SJCRH30 (cell line): ENCODE results near the gene ZNF175. TPM values are rescaled to one million over a fixed set of nuclear protein-coding genes. Genes with fewer than 3 reads are reported as not detected.
"Not testable (repeated sequence)": the region's sequence is repeated elsewhere in the genome, so short reads cannot be mapped to it uniquely, and the experiment has no call there.

ENCODE experiments used
- DNase-seq, 2 experiments: peaks; one replicate each; pipeline ENCODE4 v3.0.0-alpha.2; 2015 to 2020
- H3K27ac ChIP-seq: fragments of 250-450 bp; sonication (Bioruptor Pico); 2 replicates; pipeline ENCODE4 v1.5.1; 2020; ENCODE audit warnings: mild to moderate bottlenecking, moderate library complexity
- H3K27me3 ChIP-seq: fragments of 250-450 bp; sonication (Bioruptor Pico); 2 replicates; pipeline ENCODE4 v1.5.1; 2020; ENCODE audit warnings: mild to moderate bottlenecking, moderate library complexity
- H3K36me3 ChIP-seq: fragments of 250-450 bp; sonication (Bioruptor Pico); 2 replicates; pipeline ENCODE4 v1.5.1; 2020; ENCODE audit warnings: mild to moderate bottlenecking, moderate library complexity
- H3K4me1 ChIP-seq: fragments of 250-450 bp; sonication (Bioruptor Pico); 2 replicates; pipeline ENCODE4 v1.5.1; 2020; ENCODE audit warnings: mild to moderate bottlenecking, moderate library complexity
- H3K4me3 ChIP-seq: fragments of 250-450 bp; sonication (Bioruptor Pico); 2 replicates; pipeline ENCODE4 v1.5.1; 2020; ENCODE audit warnings: mild to moderate bottlenecking, moderate library complexity
- H3K9me3 ChIP-seq: fragments of 250-450 bp; sonication (Bioruptor Pico); replicated peaks from 2 replicates; pipeline ENCODE4 v1.5.1; 2020; ENCODE audit warnings: mild to moderate bottlenecking, moderate library complexity
- total RNA-seq: library from RNA; depleted of rRNA; stranded (reverse); fragments of >200 nt; shearing (Covaris generic); gene quantifications from 2 replicates; pipeline ENCODE4 v1.2.3, GENCODE V29; 2014; rRNA removed

The ZNF175 gene
- total RNA-seq, 1 experiment from 2014 or later, result 4.7 TPM

DNA sequence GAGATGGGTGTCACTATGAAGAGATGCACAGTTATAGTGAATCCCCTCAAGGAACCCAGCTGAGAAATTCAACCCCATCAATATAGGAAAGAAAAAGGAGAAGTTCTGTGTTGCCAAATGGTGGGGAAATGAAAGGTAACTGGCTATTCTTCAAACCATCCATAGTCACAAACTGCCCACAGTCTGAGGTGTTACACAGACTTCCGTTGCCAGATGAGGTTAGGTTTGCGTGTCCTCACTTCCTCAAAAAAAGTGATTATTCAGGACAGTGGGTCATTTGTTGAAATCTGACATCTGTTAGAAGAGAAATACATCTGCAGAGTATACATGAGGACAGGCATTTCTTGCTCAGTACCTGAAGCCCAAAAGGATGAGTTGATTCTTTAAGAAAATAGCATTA, 50.1 kb downstream of the ZNF175 start:
- Histone ChIP-seq H3K9me3 (no peaks in the 10 kb centered on the region), H3K27ac (no peak overlapping the region), H3K4me3 (no peak overlapping the region), H3K27me3 (no peaks in the 10 kb centered on the region), H3K36me3 (no peaks in the 10 kb centered on the region), H3K4me1 (no peaks in the 10 kb centered on the region)
- DNase-seq, result no peak

DNA sequence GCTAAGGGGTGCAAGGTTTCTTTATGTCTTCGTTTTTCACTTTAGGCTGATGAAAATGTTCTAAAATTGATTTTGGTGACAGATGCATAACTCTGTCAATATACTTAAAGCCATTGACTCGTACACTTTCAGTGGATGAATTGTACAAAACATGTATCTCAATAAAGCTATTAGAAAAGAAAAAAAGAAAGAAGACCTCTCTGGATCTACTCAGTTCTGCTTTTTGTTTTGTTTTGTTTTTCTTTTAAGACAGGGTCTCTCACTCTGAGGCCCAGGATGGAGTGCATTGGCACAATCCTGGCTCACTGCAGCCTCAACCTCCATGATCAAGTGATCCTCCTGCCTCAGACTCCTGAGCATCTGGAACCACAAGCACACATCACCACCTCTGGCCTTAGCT, 55.6 kb downstream of the ZNF175 start:
- no peak for DNase-seq
- H3K4me3 ChIP-seq, result no peak overlapping the region
- no peaks in the 10 kb centered on the region for H3K9me3 ChIP-seq
- no peaks in the 10 kb centered on the region for H3K4me1 ChIP-seq
- H3K36me3 ChIP-seq, result no peaks in the 10 kb centered on the region
- no peak overlapping the region for H3K27ac ChIP-seq
- peaks cover 3% of the 10 kb centered on the region; the same call in 1 of the 2 replicates for H3K27me3 ChIP-seq

DNA sequence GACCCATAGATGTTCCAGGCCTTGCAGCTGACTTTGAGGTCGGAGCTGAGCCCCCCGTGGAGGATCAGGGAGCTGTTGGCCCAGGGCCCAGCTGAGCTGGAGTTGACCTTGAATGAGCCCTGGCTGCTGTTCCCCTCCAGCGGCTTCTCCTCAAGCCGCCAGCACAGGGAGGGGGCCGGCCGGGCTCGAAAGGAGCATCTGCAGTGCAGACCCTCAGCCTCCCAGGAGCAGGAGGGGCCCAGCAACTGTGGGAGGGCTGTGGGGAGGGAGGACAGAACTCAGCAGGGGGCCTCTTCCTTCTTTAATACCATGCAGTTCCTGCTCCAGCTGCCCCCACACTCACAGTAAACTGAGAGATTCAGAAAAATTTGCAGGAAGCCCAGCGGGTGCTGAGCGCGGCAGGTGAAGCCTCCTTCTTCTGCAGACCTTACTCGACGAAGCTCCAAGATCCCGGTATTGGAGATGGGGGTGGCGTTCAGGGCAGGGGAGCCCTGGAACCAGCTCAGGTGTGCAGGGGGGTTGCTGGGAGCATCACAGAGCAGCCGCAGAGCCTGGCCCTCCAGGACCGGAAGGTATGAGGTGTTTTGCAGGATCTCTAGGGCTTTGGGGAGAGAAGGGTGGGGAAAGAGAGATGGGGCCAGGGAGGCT, 56.5 kb downstream of the ZNF175 start:
- no peak overlapping the region for H3K4me3 ChIP-seq
- H3K27me3 ChIP-seq, result peaks cover 3% of the 10 kb centered on the region; the same call in 1 of the 2 replicates
- H3K4me1 ChIP-seq, result no peaks in the 10 kb centered on the region
- DNase-seq, result no peak
- H3K27ac ChIP-seq, result no peak overlapping the region
- H3K9me3 ChIP-seq, result no peaks in the 10 kb centered on the region
- no peaks in the 10 kb centered on the region for H3K36me3 ChIP-seq

DNA sequence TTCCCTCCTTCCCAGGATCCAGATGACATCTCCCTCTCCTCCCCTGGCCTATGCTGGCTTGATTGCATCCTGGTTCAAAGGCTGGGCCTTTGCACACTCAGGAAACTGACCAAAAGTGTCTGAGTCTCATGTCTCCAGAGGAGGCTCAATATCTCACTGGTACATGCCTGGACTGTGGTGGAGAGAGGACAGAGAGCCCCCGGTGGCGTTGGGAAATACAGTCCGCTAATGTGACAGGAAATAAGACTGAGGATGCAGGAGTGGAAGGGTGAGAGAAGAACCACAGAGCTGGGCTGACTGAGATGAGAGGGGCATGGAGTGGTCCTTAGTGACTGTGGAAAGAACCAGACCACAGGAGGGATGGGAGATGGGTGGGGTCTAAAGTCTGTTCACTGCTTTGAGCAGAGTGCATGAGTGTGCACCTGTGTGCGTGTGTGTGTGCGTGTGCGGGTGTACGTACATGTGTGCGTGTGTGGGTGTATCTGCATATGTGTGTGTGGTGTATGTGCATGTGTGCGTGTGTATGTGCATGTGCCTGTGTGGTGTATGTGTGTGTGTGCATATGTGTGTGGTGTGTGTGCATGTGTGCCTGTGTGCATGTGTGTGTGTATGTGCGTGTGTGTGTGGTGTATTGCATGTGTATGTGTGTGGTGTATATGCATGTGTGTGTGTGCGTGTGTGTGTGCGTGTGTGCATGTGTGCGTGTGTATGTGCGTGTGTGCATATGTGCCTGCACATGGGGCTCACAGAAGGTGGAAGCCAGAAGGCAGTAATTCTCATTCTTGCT, 57.3 kb downstream of the ZNF175 start:
- Histone ChIP-seq H3K9me3 (no peaks in the 10 kb centered on the region), H3K36me3 (no peaks in the 10 kb centered on the region), H3K27me3 (peaks cover 3% of the 10 kb centered on the region; the same call in 1 of the 2 replicates), H3K27ac (no peak overlapping the region), H3K4me3 (no peak overlapping the region), H3K4me1 (no peaks in the 10 kb centered on the region)
- no peak for DNase-seq

DNA sequence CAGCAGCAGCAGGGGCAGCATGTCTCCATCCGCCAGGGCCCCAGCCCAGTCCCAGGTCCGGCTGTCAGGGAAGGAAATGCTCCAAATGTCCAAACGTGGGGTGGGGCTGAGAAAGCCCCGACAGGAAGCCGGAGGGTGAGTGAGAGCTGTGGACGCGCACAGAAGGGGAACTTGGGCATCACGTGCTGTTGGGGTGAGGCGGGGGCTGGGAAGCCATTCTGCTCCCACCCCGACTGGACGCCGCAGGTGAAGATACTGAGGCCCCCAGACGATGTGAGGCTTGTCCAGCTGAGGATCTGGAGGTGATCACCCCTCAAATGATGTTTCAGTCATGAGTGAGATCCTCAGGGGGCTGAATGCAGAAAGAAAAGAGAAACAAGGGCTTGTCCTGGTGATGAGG, 59.2 kb downstream of the ZNF175 start, which contains the start of gene SIGLEC5:
SIGLEC5 (minus strand) TSS at position 87 of the 400 bp plus-strand sequence; CDS start at position 21, 66 bp downstream.
- not testable (repeated sequence) for H3K27ac ChIP-seq, H3K9me3 ChIP-seq, H3K36me3 ChIP-seq, H3K4me3 ChIP-seq, H3K27me3 ChIP-seq, DNase-seq, H3K4me1 ChIP-seq

DNA sequence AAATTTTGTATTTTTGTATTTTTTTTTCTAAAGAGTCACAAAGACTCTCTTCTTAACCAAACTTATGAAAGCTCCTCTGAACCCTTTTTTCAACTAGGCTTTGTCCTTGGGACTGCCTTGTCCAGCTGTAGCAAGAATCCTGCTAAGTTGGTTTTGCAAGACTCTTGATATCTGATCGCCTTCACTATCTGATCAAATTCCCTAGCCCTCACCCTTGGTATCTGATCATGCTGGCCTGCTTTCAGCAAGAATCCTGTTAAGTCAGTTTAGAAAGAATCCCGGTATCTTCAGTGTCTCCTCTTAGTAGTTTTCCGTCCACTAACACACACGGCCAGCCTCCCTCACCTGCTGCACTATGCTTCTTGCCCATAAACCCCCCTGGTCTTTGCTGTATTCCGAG, 61.0 kb downstream of the ZNF175 start:
- H3K27ac ChIP-seq, result no peak overlapping the region
- no peak overlapping the region for H3K4me3 ChIP-seq
- peaks cover 3% of the 10 kb centered on the region; the same call in 1 of the 2 replicates for H3K27me3 ChIP-seq
- no peaks in the 10 kb centered on the region for H3K36me3 ChIP-seq
- H3K9me3 ChIP-seq, result no peaks in the 10 kb centered on the region
- H3K4me1 ChIP-seq, result no peaks in the 10 kb centered on the region
- DNase-seq, result no peak

DNA sequence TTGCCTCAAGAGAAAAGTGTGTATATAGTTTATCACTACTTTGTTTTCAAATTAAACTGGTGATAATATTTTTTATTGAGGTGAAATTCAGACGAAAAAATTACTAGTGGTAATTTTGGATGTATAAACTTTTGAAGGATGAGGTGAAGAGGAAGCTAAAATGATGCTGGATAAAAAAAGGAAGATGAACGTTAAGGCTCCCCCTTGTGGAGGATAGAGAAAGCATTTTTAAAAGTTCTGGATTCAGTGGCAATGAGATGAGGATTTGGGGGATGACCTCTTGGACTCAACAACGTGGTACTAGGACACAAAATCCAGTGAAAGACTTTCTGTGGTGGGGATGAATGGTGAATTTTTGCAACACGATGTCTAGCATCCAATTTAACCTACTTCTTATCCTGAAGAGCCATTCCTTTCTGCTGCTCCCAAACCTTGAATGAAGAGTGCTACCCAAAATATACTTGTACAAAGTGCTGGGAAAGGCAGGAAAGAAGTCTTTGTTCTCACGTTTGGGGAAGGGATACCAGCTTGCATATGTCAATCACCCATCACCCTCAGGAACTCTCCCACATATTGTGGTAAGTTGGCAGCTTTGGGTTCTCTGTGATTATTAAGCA, 66.4 kb downstream of the ZNF175 start:
- H3K36me3 ChIP-seq, result no peaks in the 10 kb centered on the region
- peak in 1 of 2 experiments; percentile 26 for DNase-seq
- H3K4me1 ChIP-seq, result no peaks in the 10 kb centered on the region
- H3K27me3 ChIP-seq, result no peaks in the 10 kb centered on the region
- no peak overlapping the region for H3K27ac ChIP-seq
- H3K9me3 ChIP-seq, result no peaks in the 10 kb centered on the region
- no peak overlapping the region for H3K4me3 ChIP-seq

DNA sequence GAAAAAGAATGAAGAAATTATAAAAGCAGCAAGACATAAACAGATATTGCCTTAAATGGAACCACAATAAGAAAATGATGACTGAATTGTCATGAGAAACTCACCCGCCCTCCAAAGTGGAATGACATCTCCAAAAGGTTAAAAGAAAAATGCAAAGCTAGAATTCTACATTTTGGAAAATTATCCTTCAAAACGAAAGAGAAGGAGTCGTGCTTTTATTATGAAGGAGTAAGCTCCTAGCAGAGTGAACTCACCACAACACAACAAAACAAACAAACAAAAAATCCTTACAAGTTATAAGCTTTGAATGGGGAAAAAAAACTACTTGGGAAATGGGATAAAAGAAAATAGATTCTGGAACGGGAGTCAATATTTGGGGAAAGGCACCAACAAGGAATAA, 68.8 kb downstream of the ZNF175 start:
- no peak for DNase-seq
- Histone ChIP-seq H3K4me1 (no peaks in the 10 kb centered on the region), H3K27me3 (no peaks in the 10 kb centered on the region), H3K4me3 (no peak overlapping the region), H3K27ac (no peak overlapping the region), H3K36me3 (no peaks in the 10 kb centered on the region), H3K9me3 (no peaks in the 10 kb centered on the region)

DNA sequence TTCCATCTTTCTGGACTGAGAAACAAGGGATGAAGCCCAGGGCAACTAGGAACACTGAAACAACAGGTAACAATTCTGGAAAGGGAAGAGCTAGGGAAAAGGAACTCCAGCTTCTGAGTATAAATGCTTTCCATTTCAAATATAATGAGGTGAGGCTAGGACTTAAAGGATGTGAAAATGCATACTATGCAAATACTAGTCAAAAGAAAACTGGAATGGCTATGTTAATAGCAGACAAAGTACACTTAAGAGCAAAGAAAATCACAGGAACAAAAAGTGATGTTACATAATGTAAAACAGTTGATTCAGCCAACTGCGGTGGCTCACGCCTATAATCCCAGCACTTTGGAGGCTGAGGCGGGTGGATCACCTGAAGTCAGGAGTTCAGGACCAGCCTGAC, 69.3 kb downstream of the ZNF175 start:
- no peaks in the 10 kb centered on the region for H3K27me3 ChIP-seq
- H3K9me3 ChIP-seq, result no peaks in the 10 kb centered on the region
- no peak for DNase-seq
- H3K36me3 ChIP-seq, result no peaks in the 10 kb centered on the region
- H3K27ac ChIP-seq, result no peak overlapping the region
- H3K4me1 ChIP-seq, result no peaks in the 10 kb centered on the region
- H3K4me3 ChIP-seq, result no peak overlapping the region

DNA sequence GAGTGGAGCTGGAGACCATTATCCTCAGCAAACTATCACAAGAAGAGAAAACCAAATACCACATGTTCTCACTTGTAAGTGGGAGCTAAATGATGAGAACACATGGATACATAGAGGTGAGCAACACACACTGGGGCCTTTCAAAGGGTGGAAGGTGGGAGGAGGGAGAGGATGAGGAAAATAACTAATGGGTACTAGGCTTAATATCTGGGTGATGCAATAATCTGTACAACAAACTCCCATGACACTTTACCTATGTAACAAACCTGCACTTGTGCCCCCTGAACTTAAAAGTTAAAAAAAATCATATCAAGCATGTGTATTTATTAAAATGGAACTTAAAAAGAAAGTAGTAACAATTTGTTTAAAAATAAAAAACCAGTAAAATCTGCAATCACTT, 70.6 kb downstream of the ZNF175 start:
- H3K4me3 ChIP-seq, result no peak overlapping the region
- DNase-seq, result no peak
- no peaks in the 10 kb centered on the region for H3K36me3 ChIP-seq
- no peaks in the 10 kb centered on the region for H3K9me3 ChIP-seq
- H3K4me1 ChIP-seq, result no peaks in the 10 kb centered on the region
- no peaks in the 10 kb centered on the region for H3K27me3 ChIP-seq
- H3K27ac ChIP-seq, result no peak overlapping the region

Other genes with a start within 250 kb of the ZNF175 start
- gene VSIG10L, start 229.1 kb upstream of the ZNF175 start, total RNA-seq, result 0.10 and 0.28 TPM in 2 replicates
- 14.3 and 18.6 TPM in 2 replicates for gene ETFB, start 204.9 kb upstream of the ZNF175 start, total RNA-seq
- gene CLDND2, start 202.3 kb upstream of the ZNF175 start, total RNA-seq, result not detected in 2 replicates
- not detected in 2 replicates for gene NKG7, start 198.6 kb upstream of the ZNF175 start, total RNA-seq
- not detected in 2 replicates for gene LIM2, start 183.3 kb upstream of the ZNF175 start, total RNA-seq
- not detected in 2 replicates for gene C19orf84, start 180.7 kb upstream of the ZNF175 start, total RNA-seq
- gene SIGLEC10, start 153.6 kb upstream of the ZNF175 start, total RNA-seq, result not detected in 2 replicates
- gene SIGLEC8, start 112.8 kb upstream of the ZNF175 start, total RNA-seq, result not detected in 2 replicates
- not detected in 2 replicates for gene CEACAM18, start 92.7 kb upstream of the ZNF175 start, total RNA-seq
- gene SIGLEC12, start 69.5 kb upstream of the ZNF175 start, total RNA-seq, result not detected in 2 replicates
- not detected in 2 replicates for gene SIGLEC6, start 39.6 kb upstream of the ZNF175 start, total RNA-seq
- gene SIGLEC5, start 59.1 kb downstream of the ZNF175 start, total RNA-seq, result not detected in 2 replicates
- not detected in 2 replicates for gene SIGLEC14, start 75.5 kb downstream of the ZNF175 start, total RNA-seq
- 3.2 and 10.9 TPM in 2 replicates for gene SPACA6, start 122.0 kb downstream of the ZNF175 start, total RNA-seq
- 0.23 TPM in 1 of 2 replicates, not detected in the other for gene HAS1, start 152.7 kb downstream of the ZNF175 start, total RNA-seq
- not detected in 2 replicates for gene FPR1, start 180.6 kb downstream of the ZNF175 start, total RNA-seq
- gene FPR2, start 189.9 kb downstream of the ZNF175 start, total RNA-seq, result not detected in 2 replicates
- not detected in 2 replicates for gene FPR3, start 223.9 kb downstream of the ZNF175 start, total RNA-seq